ENCODE measurements around the gene RPTOR. TPM values are rescaled to one million over a fixed set of nuclear protein-coding genes. Genes with fewer than 3 reads are reported as not detected.

The RPTOR gene
- polyA plus RNA-seq, 1 experiment = 10.8 TPM

GRCh38 chr17:80611816-80612215 is 67.2 kb downstream of the RPTOR start:
- Histone ChIP-seq H3K27me3 (ENCODE audit: control insufficient read depth, insufficient read depth, low read length) (no peaks in the 10 kb centered on the region), H3K4me3 (ENCODE audit: low read depth, low read length) (no peak overlapping the region), H3K36me3 (ENCODE audit: control insufficient read depth, insufficient read depth, low read length) (no peaks in the 10 kb centered on the region)
- ChIA-PET CTCF (interaction anchor here (1.3 kb wide), 1 partner anchor 10 kb away, joined by 3 read pairs; no protein-coding TSS in a partner anchor), POLR2A (no interaction called here)
- DNase-seq (ENCODE audit: low read depth) = no peak
- TF ChIP-seq CTCF (IDR thresholded peaks at IDR 0.05; ENCODE audit: insufficient read depth, low read depth, low read length) = no peak

- Histone ChIP-seq H3K36me3 (ENCODE audit: control insufficient read depth, insufficient read depth, low read length) (no peaks in the 10 kb centered on the region), H3K27me3 (ENCODE audit: control insufficient read depth, insufficient read depth, low read length) (no peaks in the 10 kb centered on the region), H3K4me3 (ENCODE audit: low read depth, low read length) (no peak overlapping the region)
- DNase-seq (ENCODE audit: low read depth) = no peak
- CTCF ChIA-PET = no interaction called here
- TF ChIP-seq CTCF (IDR thresholded peaks at IDR 0.05; ENCODE audit: insufficient read depth, low read depth, low read length) = no peak
- POLR2A ChIA-PET = no interaction called here
Observed at GRCh38 chr17:80612997-80613731, 68.5 kb downstream of the RPTOR start.

- H3K36me3 ChIP-seq (ENCODE audit: control insufficient read depth, insufficient read depth, low read length) = no peaks in the 10 kb centered on the region
- POLR2A ChIA-PET = no interaction called here
- no peak for DNase-seq (ENCODE audit: low read depth)
- H3K27me3 ChIP-seq (ENCODE audit: control insufficient read depth, insufficient read depth, low read length) = no peaks in the 10 kb centered on the region
- H3K4me3 ChIP-seq (ENCODE audit: low read depth, low read length) = no peak overlapping the region
- CTCF ChIA-PET = interaction anchor here (2.2 kb wide), 1 partner anchor 8 kb away, joined by 6 read pairs; no protein-coding TSS in a partner anchor
- no peak for TF ChIP-seq CTCF (IDR thresholded peaks at IDR 0.05; ENCODE audit: insufficient read depth, low read depth, low read length)
Observed at GRCh38 chr17:80613732-80614071, 69.1 kb downstream of the RPTOR start.

GRCh38 chr17:80614332-80615047 is 69.9 kb downstream of the RPTOR start:
- POLR2A ChIA-PET = no interaction called here
- no peak for DNase-seq (ENCODE audit: low read depth)
- no peaks in the 10 kb centered on the region for H3K36me3 ChIP-seq (ENCODE audit: control insufficient read depth, insufficient read depth, low read length)
- no peaks in the 10 kb centered on the region for H3K27me3 ChIP-seq (ENCODE audit: control insufficient read depth, insufficient read depth, low read length)
- CTCF ChIA-PET = interaction anchor here (2.2 kb wide), 1 partner anchor 9 kb away, joined by 6 read pairs; no protein-coding TSS in a partner anchor
- no peak for TF ChIP-seq CTCF (IDR thresholded peaks at IDR 0.05; ENCODE audit: insufficient read depth, low read depth, low read length)
- no peak overlapping the region for H3K4me3 ChIP-seq (ENCODE audit: low read depth, low read length)

GRCh38 chr17:80615376-80615775 is 70.7 kb downstream of the RPTOR start:
- CTCF ChIA-PET = interaction anchor here (2.2 kb wide), 1 partner anchor 10 kb away, joined by 6 read pairs; no protein-coding TSS in a partner anchor
- POLR2A ChIA-PET = interaction anchor here (0.6 kb wide), 1 partner anchor 148 kb away, joined by 4 read pairs; no protein-coding TSS in a partner anchor
- Histone ChIP-seq H3K4me3 (ENCODE audit: low read depth, low read length) (no peak overlapping the region), H3K27me3 (ENCODE audit: control insufficient read depth, insufficient read depth, low read length) (no peaks in the 10 kb centered on the region), H3K36me3 (ENCODE audit: control insufficient read depth, insufficient read depth, low read length) (no peaks in the 10 kb centered on the region)
- no peak for TF ChIP-seq CTCF (IDR thresholded peaks at IDR 0.05; ENCODE audit: insufficient read depth, low read depth, low read length)
- no peak for DNase-seq (ENCODE audit: low read depth)

Measured in BJ (cell line).